ENCODE measurements around the gene SPRY1.

Gene SPRY1

DNA sequence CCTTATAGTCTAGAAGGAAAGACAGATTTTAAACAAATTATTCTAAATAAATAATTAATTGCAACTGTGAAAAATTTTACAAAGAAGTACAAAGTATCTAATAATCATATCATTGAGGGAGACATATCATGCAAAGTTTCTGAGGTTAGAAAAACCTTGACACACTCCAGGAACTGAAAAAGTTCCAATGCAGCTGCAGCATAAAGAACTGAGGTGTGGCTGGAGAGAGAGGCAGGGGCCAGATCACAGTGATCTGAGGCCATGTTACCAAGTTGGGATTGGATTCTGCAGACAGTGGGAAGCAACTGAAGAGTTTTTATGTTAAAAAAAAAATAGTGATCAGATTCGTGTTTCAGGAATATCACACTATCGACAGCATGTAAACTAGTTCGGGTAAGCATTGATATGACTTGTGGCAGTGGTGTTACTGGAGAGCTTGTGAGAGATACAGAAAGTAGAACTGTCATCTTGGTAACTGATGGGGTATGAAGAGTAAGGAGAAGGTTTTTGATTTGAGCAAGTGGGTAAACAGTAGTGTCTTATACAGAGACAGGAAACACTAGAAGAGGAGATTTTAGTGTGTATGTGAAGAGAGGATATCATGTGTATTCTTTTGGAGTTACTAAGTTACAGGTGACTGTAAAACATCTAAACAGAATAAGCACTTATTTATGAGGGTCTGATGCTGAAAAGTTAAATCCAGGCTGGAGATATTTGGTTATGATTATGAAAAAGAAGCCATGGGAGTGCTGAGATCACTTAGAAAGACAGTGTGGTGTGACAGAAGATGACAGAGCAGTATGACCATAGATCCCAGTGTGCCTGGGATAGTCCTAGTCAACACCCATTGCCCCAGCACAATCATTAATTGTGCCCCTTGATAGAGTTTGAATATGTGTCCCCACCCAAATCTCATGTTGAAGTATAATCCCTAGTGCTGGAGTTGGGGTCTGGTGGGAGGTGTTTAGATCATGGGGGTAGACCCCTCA lies 15.6 kb upstream of the SPRY1 start:
- DNase-seq, result no peak

DNA sequence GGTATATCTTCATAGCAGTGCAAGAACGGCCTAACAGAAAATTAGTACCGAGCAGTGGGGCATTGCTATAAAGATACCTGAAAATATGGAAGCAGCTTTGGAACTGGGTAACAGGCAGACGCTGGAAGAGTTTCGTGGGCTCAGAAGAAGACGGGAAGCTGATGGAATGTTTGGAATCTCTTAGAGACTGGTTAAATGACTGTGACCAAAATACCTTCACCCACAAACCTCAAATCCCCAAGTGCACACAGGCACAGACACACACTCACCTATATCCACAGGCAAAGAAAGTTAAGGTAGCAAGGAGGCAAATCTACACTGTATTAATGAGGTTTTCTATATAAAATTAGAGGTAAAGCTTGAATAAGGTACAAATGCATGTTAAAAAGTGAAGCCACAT lies 14.6 kb upstream of the SPRY1 start:
- no peak for DNase-seq

DNA sequence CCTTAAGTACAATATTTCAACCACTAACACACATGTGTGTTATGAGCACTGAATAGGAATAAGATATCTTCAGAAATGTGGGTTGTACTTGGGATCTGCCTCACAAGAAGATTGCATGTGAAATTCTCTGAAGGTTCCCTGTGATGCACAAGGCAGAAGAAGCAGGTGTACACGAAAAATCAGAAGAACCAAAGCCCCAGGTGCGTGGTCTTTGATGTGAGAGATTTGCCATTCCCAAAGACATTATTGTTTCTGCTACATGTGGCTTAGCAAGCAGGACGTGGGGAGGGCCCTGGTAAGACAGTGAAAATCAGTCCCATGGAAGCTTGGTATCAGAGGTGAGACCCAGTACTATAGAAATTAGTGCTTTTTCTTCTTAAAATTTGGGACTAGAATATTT lies 13.0 kb upstream of the SPRY1 start:
- DNase-seq, result no peak

DNA sequence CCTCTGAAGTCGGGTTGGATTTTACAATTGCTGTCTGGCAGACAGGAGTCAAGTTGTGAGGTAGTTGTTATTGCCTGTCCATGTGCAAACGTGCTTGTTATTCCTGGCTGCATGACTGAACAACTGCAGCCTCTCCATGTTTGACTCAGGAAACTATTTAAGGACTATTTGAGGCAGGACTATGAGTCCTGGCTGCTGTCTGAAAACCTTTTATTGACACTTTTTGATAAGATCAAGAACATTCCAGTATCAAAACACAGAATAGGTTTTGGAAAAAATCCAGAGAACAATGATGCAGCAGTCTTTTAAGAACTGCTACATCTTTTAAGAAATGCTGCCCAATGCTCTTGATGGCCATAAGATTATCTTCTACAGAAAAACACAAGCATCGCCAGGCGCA lies 10.0 kb upstream of the SPRY1 start:
- DNase-seq, result no peak

DNA sequence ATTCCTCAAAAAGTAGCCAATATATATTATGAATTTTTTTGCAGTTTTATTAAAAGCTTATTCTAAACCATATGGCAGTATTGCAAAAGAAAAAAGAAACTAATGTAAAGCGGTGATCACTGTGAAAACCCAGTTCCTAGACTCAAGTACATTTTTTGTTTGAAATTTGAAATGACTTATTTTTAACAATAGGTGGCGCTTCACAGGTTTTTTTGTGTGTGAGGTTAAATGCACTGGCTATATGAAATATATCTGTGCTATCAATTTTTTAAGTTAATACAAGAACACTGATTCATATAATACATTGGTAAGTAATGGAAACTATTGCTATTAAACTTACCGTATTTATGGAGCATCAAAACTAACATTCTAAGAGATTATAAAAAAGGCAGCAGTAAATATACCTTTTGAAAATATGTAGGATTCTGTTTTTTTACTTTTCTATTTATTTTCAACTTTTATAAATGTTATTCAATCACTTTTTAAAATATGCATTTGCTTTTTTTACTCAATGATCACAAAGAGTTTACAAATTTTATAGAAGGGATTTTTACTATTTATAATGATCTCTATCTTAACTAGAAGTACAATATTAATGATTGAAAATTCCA lies 5.6 kb upstream of the SPRY1 start:
- DNase-seq, result peak; percentile 27

DNA sequence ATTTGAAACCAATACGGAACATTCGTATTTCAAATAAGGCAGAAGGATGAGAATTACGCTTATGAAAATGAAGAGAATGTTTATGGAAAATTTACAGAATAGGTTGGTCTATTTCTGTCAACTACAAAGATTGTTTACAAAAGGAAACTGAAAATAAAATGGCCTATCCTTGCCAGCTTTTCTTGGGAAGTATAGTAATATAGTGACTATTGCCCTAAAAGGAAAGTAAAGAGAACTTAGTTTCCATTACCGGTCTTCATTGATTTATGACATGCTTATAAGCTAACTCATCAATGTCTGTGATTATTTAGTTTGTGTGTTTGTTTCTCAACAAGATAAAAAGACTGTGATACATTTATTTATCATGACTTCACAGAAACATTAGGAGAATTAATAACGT lies 2.9 kb upstream of the SPRY1 start:
- no peak for DNase-seq

DNA sequence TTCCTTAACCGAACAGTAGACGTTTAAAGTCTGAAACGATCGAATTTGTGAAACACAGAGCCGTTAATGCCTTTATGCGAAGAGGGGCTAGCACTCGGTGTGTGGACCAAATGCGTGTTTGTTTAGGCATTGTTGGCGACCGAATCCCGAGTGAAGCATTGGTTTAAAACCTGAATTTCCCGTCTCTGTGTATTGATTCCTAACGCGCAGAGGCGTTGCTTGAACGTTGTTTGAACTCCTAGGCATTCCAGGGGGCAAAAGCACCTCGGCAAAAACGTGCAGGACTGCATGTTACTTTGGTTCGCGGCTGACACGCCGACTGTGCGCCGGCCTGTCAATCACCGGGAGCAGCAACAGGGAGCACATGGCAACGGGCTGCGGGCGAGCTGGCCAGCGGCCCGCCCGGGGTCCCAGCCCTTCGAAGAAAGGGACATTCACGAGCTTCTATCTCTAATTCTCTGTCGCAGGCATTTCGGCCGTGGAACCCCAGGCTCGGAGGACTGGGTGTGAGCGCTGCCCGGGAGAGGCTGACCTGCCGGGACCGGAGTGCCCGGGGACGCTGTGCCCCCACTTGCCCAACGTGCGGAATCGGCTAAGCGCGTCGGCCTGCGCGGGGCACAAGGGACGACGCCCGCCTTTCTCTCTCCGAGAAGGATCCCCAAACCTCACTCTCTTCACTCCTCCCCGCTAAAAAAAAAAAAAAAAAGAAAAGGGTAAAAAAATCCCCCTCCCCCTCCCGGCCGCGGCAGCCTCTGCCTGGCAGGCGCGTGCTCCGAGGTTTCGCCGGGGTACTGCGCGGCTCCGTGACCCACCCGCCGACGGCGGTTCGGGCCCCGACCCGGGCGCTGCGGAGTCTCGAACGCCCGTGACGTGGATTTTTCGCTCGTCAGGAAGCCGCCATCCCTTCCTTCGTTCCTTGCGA lies 810 bp downstream of the SPRY1 start:
- no peak for DNase-seq

DNA sequence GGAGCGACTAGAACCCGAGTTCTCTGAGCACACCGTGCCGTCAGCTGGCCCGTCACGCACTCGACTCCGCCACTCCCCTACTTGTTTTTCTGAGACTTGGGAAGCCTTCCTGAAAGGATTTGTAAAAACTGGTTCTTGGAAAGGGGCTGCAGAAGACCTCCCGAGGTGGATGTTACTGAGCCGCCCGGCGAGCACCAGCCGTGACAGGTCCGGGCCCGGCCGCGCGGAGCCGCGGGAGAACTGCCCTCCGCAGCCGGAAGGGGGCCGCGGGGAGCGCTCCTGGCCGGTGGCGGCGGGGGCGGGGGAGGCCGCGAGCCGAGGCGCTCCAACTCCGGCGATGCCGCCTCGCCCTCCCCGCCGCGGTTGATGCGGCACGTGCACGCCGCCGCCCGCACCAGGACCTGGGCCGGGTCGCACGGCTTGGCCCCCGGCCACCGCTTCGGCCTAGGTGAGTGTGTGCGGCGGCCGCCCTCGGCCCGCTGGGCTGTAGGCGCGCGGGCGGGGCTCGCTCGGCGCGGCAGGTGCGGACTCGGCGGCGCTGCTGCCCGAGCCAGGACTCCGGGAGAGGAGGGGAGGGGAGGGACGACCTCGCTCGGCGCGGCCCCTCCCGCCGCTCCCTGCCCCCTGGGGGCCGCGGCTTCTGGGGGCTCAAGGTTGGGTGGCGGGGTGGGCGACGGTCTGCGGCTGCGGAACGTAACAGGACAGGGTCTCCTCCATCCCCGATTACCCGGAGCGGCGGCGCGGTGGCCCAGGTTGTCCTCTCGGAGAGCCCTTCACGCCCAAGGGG lies 1.7 kb downstream of the SPRY1 start:
- DNase-seq, result peak; percentile 18

DNA sequence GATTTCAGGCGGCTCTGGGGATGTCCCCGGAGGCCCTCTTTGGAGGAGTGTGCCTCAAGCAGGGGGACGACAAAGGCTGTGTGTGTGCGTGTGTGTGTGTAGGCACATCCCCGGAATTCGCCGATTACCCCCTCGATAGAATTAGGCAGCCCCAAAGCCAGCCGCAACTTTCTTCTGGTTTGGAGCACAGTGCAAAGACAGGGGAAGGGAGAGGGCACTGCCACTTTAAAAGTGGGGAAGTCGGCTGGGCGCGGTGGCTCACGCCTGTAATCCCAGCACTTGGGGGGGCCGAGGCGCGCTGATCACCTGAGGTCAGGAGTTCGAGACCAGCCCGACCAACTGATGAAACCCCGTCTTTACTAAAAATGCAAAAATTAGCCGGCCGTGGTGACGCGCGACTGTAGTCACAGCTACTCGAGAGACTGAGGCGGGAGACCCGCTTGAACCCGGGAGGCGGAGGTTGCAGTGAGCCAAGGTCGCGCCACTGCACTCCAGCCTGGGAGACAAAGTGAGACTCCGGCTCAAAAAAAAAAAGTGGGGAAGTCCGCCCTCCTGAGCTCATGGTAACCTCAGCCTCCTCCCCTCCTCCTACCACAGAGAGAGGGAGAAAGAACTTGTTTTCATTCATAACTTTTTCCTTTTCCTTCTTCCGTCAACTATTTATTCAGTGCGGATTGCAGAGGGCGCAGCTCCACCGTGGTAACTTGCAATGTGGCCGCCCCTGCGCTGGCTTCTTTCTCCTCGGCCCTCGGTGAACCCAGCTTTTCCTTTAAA lies 2.4 kb downstream of the SPRY1 start:
- peak; percentile 29 for DNase-seq

DNA sequence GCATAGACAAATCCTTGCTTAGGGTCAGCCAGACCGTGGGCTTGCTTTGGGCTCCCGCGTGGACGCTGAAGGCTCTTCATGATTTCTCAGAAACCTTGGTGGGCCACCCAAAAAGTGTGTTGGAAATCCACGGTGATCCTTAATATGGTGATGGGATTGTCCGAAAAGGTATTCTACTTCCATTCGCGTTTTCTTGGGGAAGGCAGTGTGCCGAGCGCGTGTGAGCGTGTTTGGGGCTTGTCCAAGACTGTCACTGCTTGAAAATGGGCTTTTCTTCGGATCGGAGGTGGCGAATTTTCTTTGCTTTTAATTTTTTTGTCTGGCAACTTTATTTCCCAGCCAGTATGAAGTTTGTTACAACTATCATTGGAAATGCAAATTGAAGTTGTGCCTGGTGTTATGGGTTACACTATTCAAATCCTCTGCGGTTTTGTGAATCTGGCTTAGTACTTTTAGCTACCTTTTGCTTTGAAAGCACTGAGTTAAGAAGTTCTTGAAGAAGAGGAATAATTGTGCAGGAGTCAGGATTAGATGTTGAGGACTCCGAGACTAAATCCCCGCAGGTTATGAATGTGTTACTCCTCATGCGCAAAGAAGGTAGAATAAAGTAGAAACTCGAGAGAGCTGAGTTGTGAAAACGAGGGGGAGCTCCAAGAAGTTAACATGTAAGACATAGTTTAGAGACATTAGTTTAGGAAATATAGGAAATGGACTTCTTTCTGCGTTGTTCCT lies 3.2 kb downstream of the SPRY1 start:
- DNase-seq, result no peak

DNA sequence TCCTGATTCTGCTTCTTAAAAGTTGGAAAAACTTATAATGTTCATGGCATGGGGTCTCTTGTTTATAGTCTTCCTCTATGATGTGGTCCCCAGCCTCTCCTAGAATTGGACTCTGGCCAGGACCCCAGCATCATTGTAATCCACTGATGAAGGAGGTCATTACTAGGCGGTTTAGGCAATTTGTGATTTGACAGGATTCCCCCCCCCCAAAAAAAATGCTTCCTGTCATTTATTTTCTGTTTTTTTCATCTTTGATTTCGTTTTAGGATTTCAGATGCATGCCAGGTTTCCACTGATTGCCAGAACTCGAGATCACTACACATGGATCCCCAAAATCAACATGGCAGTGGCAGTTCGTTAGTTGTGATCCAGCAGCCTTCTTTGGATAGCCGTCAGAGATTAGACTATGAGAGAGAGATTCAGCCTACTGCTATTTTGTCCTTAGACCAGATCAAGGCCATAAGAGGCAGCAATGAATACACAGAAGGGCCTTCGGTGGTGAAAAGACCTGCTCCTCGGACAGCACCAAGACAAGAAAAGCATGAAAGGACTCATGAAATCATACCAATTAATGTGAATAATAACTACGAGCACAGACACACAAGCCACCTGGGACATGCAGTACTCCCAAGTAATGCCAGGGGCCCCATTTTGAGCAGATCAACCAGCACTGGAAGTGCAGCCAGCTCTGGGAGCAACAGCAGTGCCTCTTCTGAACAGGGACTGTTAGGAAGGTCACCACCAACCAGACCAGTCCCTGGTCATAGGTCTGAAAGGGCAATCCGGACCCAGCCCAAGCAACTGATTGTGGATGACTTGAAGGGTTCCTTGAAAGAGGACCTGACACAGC lies 4.9 kb downstream of the SPRY1 start:
- DNase-seq, result no peak

DNA sequence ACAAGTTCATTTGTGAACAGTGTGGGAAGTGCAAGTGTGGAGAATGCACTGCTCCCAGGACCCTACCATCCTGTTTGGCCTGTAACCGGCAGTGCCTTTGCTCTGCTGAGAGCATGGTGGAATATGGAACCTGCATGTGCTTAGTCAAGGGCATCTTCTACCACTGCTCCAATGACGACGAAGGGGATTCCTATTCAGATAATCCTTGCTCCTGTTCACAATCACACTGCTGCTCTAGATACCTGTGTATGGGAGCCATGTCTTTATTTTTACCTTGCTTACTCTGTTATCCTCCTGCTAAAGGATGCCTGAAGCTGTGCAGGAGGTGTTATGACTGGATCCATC lies 5.5 kb downstream of the SPRY1 start:
- DNase-seq, result no peak

DNA sequence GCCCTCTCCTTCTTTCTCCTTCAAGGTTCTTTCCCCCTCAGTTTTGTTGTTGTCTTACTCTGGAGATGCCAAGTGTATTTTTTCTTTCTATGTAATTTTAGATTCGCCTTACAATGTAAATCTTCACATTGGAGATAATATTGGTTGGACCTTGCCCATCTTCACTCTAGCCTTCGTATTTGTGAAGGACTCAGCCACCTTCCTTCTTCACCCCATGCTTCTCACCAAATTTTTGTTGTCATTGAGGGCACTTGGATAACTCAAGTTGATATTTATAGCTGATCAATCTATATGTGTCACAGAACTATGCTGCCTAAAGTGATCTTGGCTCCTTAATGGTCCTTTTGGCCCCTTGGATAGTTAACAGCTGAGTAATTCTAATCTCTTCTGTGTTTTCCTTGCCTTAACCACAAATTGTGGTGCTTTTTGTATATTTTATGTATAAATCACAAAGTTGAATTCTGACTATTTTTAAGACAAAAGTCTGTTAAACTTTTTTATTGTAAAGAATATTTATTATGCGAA lies 6.5 kb downstream of the SPRY1 start:
- no peak for DNase-seq

DNA sequence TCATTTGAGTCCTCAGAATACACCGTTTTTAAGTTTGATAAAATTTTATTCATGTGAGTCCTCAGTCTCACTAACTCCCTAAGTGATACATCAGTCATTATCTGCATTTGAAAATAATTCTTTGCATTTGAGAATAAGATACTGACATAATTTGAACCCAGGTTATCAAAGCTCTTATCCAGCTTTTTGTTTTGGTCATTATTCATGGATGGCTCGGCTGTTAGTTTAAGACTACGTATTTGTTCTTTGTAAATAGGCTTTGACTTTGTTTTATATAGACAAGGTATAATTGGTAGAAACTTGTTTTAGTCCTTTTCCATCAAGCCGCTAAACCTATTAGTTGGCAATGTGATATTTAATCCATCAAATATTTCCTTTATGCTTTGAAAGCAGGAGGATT lies 7.9 kb downstream of the SPRY1 start:
- no peak for DNase-seq

DNA sequence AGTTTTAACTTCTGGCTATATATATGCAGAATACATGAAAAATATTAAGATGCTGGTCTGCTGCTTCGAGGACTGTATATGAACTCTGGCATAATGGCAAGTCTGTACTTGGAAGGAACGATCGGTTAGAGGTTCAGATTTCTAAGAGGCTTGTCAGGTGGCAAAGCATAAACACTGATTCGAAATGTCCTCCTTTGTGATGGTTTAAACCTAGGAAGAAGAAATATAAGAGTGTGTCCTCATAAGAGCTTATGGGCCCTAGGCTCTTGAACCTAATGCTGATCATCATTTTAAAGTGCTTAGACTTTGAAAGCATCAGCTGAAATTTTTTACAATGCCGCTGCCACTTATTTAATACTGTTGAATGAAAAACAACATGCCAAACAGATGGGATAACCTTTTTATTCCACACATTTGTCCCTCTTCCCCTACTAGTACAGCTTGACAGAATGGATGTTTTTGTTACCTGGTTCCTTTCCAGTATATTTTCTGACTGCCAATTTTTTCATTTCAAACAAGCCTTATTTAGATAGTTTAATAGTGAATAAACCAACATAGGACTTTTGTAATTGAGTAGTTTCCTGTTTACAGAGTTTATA lies 8.8 kb downstream of the SPRY1 start:
- DNase-seq, result no peak

DNA sequence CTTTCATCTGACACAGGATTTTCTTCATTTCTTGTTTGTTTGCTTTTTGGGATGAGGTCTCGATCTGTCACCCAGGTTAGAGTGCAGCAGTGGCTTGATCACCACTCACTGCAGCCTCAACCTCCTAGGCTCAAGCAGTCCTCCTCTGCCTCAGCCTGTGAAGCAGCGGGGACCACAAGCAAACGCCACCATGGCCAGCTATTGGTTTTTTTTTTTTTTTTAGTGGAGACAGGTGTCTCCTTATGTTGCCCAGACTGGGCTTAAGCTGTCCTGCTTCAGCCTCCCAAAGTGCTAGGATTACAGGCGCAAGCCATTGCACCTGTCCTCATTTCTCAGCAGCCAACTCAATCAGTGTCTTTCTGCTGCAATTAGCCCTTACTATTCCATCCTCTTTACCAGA lies 10.3 kb downstream of the SPRY1 start:
- DNase-seq, result no peak

DNA sequence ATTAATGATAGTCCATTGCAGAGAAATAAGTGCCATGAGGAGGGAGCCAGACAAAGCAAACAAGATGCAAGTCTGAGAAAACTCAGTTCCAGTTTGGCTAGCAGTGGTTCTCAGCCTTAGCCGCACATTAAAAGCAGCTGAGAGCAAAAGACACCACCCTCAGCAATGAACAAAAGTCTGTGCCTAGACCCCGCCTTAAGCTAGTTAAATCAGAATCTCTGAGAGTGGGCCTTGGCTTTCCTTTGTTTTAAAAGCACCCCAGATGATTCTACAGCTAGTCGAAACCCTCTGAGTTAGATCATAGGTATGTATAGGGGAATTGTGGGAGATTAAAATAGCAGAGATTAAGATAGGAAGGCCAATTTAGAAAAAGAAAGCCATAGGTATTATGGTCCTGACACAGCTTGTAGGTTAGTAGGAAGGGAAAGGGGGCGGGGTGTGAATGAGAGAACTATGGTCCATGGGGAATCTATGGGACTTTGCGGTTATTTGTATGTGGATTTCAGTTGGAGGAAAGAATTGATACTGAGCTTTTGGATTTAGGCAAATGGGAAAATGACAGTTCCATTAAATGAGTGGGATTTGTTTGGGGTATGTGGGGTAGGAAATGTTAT lies 12.0 kb downstream of the SPRY1 start:
- no peak for DNase-seq

DNA sequence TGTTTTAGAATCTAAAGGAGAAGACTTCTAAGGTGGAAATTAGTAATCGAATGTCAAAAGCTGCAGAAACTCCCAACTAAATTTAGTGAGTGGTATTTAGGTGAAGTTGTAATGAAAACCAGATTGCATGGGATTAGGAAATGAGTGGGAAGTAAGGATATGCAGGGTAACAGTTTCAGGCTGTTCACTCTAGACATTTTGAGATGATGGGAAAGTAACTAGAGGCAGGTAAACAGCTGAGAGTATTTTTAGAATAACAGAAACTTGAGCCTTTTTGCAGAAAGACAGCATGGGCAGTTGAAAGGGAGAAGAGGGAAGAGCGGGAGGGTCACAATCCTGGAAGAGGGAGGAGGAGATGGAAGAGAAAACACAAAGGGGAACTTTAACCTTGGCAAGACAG lies 12.7 kb downstream of the SPRY1 start:
- DNase-seq, result no peak

DNA sequence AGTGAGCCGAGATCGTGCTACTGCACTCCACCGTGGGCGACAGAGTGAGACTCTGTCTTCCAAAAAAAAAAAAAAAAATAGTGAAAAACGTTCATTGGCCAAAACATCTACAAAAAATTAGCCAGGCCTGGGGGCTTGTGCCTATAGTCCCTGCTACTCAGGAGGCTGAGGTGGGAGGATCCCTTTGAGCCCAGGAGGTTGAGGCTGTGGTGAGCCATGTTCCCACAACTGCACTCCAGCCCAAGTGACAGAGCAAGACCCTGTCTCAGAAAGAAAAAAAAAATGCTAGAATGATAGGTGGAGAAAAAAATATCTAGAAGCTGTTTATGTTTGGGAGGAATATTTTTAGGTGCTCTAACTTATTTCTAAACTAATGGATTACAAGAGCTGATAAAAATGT lies 14.9 kb downstream of the SPRY1 start:
- DNase-seq, result no peak
